Measurements from ENCODE around the gene IL23R. TPM values are rescaled to one million over a fixed set of nuclear protein-coding genes. Genes with fewer than 3 reads are reported as not detected.

IL23R gene
- total and polyA plus RNA-seq, 8 donors: 0.06 to 0.31 (median 0.13) TPM; not detected in 3

DNA sequence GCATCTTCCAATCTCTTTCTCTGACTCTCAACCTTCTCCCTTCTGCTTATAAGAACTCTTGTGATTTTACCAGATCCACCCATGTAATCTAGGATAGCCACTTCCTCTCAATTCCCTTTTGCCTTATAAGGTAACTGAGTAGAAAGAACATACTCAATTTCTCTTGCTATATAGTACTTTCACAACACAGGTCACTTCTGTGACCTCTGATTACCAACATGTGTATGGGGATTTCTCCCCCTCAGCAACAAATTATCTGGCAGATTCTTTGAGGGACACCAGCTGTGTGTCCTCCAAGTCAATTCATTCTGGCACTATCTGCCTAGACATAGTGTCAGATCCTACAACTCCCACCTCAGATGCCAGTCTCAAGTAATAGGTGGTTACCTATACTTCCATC is 62.5 kb downstream of the IL23R start:
- H3K4me3 ChIP-seq: no peak overlapping the region
- TF ChIP-seq, protein P1, sequence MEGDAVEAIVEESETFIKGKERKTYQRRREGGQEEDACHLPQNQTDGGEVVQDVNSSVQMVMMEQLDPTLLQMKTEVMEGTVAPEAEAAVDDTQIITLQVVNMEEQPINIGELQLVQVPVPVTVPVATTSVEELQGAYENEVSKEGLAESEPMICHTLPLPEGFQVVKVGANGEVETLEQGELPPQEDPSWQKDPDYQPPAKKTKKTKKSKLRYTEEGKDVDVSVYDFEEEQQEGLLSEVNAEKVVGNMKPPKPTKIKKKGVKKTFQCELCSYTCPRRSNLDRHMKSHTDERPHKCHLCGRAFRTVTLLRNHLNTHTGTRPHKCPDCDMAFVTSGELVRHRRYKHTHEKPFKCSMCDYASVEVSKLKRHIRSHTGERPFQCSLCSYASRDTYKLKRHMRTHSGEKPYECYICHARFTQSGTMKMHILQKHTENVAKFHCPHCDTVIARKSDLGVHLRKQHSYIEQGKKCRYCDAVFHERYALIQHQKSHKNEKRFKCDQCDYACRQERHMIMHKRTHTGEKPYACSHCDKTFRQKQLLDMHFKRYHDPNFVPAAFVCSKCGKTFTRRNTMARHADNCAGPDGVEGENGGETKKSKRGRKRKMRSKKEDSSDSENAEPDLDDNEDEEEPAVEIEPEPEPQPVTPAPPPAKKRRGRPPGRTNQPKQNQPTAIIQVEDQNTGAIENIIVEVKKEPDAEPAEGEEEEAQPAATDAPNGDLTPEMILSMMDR (IDR thresholded peaks at IDR 0.05): no peak
- no peaks in the 10 kb centered on the region for H3K27me3 ChIP-seq
- H3K4me1 ChIP-seq: no peaks in the 10 kb centered on the region
- no peak for ATAC-seq
- intact Hi-C loops (cut with DNase I): no loop called here
- H3K36me3 ChIP-seq: no peaks in the 10 kb centered on the region
- no peak overlapping the region for H3K27ac ChIP-seq
- no peak for DNase-seq
- no peaks in the 10 kb centered on the region for H3K9me3 ChIP-seq

DNA sequence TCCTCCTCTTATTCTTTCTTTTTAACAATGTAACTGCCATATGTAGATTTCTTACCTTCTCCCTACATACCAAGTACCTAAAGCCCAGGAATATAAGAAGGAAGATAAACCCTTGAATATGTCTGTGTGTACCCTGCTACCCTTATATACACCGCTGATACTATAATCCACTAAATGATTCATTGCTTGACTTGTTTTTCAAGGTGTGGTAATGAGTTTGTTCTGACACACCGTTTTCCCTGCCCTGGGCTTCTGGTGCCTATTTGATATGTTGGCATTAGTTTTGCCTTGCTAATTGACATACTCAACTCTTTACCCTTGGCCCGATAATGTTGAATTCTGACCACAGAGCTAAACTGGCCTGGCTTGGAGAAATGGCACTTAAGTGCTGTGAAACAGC is 64.3 kb downstream of the IL23R start:
- intact Hi-C loops (cut with DNase I): loop anchor here in 1 of 2 donors (10.0 kb wide), 1 partner anchor 264 kb away; no protein-coding TSS in a partner anchor
- H3K4me1 ChIP-seq: no peaks in the 10 kb centered on the region
- no peak for ATAC-seq
- H3K36me3 ChIP-seq: no peaks in the 10 kb centered on the region
- H3K4me3 ChIP-seq: no peak overlapping the region
- H3K9me3 ChIP-seq: no peaks in the 10 kb centered on the region
- DNase-seq: no peak
- H3K27ac ChIP-seq: no peak overlapping the region
- H3K27me3 ChIP-seq: no peaks in the 10 kb centered on the region
- TF ChIP-seq, protein P1 (IDR thresholded peaks at IDR 0.05): no peak

DNA sequence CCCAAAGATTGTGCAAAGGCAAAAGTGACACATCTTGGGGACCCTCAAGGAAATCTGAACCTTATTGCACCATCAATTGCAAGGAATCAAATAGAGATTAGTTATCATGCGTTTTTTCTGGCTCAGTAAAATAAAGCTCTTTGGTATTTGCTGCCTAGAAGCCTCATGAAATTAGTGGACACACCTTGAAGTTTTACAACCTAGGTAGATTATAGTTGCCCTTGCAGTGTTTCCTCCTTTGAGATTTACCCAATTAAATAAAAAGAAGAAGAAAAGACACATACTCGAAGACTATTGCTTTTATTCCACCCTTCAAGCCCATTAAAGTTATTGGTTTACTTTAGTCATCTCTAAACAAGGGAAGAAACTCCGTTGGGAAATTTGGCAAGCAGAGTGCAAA is 70.0 kb downstream of the IL23R start:
- no peaks in the 10 kb centered on the region for H3K9me3 ChIP-seq

DNA sequence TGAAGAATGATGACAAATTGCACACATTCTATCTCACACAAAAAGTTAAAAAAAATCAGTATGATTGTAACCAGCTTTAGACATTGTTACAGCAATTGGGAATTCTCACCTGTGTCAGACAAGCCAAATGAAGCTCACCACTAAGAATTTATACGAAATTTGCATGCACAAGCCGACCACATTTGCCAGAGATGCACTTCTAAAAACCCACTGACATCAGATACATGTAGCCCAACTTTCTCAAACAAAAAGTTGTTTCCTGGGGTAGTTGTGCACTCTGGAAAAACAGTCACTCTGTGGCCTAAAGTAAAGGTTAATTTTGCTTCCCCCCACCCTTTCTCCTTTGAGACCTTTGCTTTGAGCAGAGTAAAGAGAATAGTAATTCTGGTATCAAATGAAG is 73.5 kb downstream of the IL23R start:
- Histone ChIP-seq H3K4me1 (no peaks in the 10 kb centered on the region), H3K27ac (no peak overlapping the region), H3K4me3 (no peak overlapping the region), H3K27me3 (no peaks in the 10 kb centered on the region), H3K9me3 (no peaks in the 10 kb centered on the region), H3K36me3 (no peaks in the 10 kb centered on the region)
- no peak for DNase-seq
- intact Hi-C loops (cut with DNase I): loop anchor here in 1 of 2 donors (10.0 kb wide), 1 partner anchor 255 kb away; no protein-coding TSS in a partner anchor
- TF ChIP-seq, protein P1 (IDR thresholded peaks at IDR 0.05): no peak
- ATAC-seq: no peak

More for the DNA sequence above, 70.0 kb downstream of the IL23R start:
- H3K4me1 ChIP-seq: no peaks in the 10 kb centered on the region
- H3K27ac ChIP-seq: no peak overlapping the region
- H3K4me3 ChIP-seq: no peak overlapping the region
- intact Hi-C loops (cut with DNase I): loop anchor here in 1 of 2 donors (10.0 kb wide), 1 partner anchor 259 kb away; no protein-coding TSS in a partner anchor
- no peaks in the 10 kb centered on the region for H3K27me3 ChIP-seq
- DNase-seq (no peak), ATAC-seq (no peak)
- no peaks in the 10 kb centered on the region for H3K36me3 ChIP-seq
- TF ChIP-seq, protein P1 (IDR thresholded peaks at IDR 0.05): no peak

DNA sequence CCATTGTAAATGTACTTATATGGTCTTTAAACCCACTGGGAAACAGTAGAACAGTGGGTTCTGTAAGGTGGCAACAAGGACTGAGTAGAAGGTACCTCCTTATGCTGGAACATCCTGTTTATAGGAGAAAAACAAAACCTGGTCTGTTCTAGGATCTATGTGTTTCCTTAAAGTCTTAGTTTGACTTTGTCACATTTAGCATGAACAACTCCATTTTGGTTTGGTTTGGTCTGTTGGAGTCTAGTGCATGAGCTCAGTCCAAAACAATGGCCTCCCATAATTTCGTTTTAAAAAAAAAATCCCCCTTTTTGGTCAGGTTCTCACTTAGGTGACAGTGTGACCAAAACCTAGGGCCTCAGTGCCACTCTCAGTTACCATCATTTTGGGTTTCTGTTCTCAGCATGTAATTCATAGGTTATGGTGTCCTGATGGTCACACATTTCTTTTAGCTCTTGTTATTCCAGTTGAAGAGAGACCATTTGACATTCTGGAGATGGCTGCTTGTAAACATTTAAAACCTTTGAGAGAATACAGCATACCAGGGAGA is 75.0 kb downstream of the IL23R start:
- ATAC-seq (no peak), DNase-seq (no peak)
- no peaks in the 10 kb centered on the region for H3K4me1 ChIP-seq
- intact Hi-C loops (cut with DNase I): no loop called here
- H3K4me3 ChIP-seq: no peak overlapping the region
- no peaks in the 10 kb centered on the region for H3K36me3 ChIP-seq
- TF ChIP-seq, protein P1 (IDR thresholded peaks at IDR 0.05): no peak
- H3K27ac ChIP-seq: no peak overlapping the region
- H3K9me3 ChIP-seq: no peaks in the 10 kb centered on the region
- no peaks in the 10 kb centered on the region for H3K27me3 ChIP-seq
